Embryonic facial prominence (tissue), 1 donor: ENCODE results near the gene PLCB1.
"Not testable (repeated sequence)": the region's sequence is repeated elsewhere in the genome, so short reads cannot be mapped to it uniquely, and the experiment has no call there.

Experiments
- DNase-seq: peaks from one replicate; pipeline ENCODE4 v3.0.0-alpha.2; 2016; ENCODE audit errors: extremely low spot score

The PLCB1 gene

GRCh38 chr20:8443464-8444072 is 311.5 kb downstream of the PLCB1 start:
- DNase-seq, result no peak

- DNase-seq, result no peak
Measured at GRCh38 chr20:8447262-8448120, 315.4 kb downstream of the PLCB1 start.

GRCh38 chr20:8449123-8449522 is 317.1 kb downstream of the PLCB1 start:
- DNase-seq, result no peak

DNA sequence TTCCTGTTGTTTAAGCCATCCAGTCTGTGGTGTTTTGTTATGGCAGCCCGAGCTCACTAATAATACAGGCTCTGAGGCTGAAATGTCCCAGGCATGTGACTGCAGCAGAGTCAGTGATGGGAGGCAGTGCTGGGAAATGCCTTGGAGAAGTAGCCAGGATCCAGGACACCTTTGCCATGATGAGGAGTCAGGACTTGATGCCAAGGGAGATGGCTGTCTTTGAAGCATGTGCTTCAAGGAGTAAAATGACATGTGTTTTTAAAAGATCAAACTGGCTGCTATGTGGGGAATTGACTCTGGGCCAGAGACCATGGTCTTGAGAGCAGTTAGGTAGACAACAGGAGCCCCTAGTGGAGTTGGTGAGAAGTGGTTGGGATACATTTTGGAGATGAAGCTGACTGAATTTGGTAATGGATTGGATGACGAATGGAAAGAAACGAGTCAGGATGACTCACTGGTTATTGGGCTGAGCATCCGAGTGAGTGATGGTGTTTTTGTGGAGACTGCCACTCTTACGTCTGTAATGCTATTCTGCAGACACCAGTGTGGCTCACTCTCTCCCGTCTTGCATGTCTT is 322.2 kb downstream of the PLCB1 start:
- DNase-seq, result no peak

DNA sequence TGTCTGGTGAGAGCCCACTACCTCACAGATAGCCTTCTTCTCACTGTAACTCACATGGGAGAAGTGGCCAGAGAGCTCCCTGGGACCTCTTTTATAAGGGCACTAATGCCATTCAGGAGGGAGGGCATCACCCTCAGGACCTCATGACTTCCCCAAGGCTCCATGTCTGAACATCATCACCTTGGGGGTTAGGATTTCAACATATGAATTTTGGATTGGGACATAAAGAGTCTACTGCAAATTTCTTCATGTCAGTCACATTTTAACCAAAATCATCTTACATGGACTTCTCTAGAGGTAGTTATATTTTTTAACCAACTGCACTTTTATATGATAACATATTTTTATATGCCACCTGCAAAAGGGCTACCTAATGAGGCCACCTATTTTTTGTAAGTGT is 324.7 kb downstream of the PLCB1 start:
- DNase-seq, result no peak

DNA sequence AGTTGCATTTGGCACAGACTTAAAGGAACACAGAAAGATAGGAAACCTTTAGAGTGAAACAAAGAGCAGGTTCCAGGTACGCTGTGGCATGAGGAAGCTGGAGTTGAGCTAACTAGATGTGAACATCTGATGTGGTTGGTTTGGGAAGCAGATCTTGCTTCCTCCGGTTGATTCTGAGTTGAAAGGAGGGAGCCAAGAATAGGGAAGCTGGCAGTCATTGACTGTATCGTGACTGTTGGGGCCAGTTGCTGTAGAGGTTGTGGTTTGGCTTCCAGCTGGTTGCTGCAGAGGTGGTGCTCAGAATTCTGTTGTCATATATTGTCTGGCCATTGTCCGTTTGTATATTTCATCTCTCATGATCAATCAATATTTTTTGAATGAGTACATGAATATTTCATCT is 325.9 kb downstream of the PLCB1 start:
- no peak for DNase-seq

GRCh38 chr20:8461186-8461585 is 329.1 kb downstream of the PLCB1 start:
- no peak for DNase-seq

DNA sequence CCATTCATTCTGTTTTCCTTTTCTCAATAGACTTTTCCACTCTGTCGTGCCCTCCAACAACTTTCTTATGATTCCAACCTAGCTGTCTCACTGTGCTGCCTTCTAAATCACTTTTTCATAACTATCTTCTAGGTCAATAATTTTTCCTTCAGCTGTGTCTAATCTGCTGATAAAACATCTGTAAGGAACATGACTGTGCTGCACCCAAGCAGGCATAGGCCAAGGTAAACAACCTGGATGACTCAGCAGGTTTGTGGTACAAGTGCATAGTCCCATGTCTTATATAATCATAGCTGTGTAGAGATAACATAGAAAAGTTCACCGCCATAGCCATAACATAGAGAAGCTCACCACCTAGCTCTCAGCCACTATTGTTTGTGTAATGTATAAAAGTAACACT is 332.3 kb downstream of the PLCB1 start:
- no peak for DNase-seq

- not testable (repeated sequence) for DNase-seq
Measured at GRCh38 chr20:8466781-8467180, 334.7 kb downstream of the PLCB1 start.

DNA sequence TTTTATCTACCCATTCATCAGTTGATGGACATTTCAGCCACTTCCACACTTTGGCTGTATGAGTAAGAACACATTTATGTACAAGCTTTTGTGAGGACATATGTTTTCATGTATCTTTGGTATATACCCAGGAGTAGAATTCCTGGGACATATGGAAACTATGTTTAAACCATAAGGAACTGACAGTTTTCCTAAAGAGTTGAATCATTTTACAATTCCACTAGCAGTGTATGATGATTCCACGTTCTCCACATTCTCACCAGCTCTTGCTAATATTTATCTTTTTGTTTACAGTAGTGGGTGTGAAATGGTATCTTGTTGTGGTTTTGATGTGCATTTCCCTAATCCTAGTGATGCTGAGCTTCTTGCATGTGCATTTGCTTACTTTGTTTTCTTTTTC is 338.1 kb downstream of the PLCB1 start:
- no peak for DNase-seq

DNA sequence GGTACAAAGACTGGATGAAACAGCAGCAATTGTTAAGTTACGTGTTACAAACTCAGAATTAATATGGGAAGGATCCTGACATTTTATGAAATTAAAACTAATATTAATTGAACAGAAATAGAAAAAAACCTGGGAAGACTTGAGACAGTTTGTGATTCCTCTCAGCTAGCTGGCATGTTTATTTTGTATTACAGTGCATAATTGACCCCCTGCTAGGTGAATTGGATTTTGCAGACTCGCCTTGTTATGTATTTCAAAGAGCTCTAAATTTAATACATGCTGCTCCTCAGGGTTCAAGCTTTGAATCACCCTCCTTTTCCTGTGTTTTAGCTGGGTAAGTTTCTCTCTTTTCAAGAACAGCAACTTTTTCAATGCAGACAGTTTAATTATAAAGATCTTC is 339.4 kb downstream of the PLCB1 start:
- no peak for DNase-seq

- no peak for DNase-seq
Measured at GRCh38 chr20:8473459-8473858, 341.4 kb downstream of the PLCB1 start.

DNA sequence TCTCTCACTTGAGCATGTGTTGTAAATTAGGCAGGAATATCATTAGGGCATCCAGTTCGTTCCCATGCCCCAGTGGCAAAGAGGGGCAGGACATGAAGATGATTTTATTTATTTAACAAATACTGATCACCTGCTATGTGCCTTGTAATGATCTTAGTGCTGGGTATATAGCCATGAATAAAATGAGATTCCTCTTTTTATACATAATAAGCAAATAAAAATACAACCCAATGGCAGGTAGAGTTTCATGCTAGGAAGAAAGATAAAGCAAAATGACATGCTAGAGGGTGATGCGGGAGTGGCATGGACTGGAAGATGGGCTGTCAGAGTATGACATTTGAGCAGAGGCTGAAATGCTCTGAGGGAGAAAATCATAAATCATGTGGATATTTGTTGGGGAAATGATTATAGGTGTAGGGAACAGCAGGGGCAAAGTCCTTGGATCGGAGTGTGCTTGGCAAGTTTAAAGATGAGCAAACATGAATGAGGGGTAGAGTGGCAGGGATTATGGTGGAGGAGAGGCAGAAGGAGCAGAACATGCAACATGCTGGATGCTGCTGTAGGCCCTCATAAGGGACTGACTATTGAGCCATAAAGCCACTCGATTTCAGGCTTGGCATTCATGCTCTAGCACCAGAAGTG is 342.1 kb downstream of the PLCB1 start:
- no peak for DNase-seq

DNA sequence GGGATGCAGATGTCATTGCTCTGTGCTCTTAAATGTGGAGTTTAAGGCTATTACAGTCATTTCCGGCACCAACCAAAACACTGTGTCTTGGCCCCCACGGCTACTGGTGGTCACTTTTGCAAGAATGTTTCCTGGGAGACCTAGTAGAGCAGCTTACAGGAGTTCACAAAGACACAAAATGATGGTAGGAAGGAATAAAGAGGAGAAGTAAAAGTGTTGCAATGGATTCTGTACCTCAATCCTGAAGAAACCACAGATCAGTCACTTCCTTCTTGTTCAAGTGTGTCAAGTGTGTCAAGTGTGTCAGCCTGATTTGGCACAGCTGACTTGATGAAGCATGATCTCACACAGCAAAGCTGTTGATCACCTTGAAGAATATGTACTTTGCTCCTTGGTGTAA is 344.0 kb downstream of the PLCB1 start:
- no peak for DNase-seq

GRCh38 chr20:8480597-8480996 is 348.5 kb downstream of the PLCB1 start:
- DNase-seq, result no peak

GRCh38 chr20:8487696-8488095 is 355.6 kb downstream of the PLCB1 start:
- no peak for DNase-seq

GRCh38 chr20:8489094-8489883 is 357.2 kb downstream of the PLCB1 start:
- no peak for DNase-seq

GRCh38 chr20:8490076-8490830 is 358.2 kb downstream of the PLCB1 start:
- no peak for DNase-seq

GRCh38 chr20:8492173-8492572 is 360.1 kb downstream of the PLCB1 start:
- DNase-seq, result no peak

GRCh38 chr20:8498571-8498970 is 366.5 kb downstream of the PLCB1 start:
- no peak for DNase-seq

DNA sequence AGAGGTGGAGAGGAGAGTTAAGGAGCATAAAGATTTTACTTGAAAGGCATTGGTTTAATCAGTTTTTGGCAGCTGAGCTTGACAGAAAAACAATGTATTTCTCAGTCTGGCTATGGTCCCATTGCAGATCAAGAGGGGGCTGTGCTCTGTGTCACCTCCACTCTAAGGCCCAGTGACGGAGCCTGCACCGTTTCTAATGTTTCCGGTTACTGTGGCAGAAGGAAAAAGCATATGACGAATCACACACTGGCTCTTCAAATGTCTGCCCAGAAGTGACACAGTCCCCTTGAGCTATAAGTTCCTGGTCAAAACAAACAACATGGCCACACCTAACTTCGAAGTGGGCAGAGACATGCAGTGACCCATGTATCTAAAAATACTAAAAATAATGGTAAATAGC is 372.0 kb downstream of the PLCB1 start:
- no peak for DNase-seq
